ENCODE data around the gene TEDC1.

DNA sequence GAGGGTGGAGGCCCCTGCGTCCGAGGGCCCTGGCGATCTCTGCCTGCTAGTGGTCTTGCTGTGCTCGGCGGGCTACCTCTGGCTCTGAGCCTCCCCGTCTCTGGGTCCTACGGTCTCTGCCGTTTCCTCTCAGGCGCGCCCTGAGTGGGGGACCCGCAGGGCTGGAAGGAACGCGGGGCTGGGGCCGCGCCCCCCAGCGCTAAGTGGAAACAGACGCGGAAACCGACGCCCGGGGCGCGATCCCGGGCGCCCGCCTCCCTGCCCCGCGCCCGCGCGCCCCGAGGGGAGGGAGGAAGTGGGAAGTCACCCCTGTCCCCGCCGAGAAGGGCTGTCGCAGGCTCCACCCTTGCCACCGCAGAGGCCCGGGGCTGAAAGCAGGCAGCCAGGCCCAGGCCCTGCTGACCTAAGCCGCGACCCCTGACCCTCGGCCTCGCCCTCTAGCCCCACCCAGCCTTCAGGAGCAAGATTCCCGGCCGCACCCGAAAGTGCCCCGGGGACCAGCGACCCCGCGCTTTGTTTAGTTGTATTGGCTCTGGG, 3.5 kb upstream of the TEDC1 start:
- TF ChIP-seq, protein P1, sequence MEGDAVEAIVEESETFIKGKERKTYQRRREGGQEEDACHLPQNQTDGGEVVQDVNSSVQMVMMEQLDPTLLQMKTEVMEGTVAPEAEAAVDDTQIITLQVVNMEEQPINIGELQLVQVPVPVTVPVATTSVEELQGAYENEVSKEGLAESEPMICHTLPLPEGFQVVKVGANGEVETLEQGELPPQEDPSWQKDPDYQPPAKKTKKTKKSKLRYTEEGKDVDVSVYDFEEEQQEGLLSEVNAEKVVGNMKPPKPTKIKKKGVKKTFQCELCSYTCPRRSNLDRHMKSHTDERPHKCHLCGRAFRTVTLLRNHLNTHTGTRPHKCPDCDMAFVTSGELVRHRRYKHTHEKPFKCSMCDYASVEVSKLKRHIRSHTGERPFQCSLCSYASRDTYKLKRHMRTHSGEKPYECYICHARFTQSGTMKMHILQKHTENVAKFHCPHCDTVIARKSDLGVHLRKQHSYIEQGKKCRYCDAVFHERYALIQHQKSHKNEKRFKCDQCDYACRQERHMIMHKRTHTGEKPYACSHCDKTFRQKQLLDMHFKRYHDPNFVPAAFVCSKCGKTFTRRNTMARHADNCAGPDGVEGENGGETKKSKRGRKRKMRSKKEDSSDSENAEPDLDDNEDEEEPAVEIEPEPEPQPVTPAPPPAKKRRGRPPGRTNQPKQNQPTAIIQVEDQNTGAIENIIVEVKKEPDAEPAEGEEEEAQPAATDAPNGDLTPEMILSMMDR (IDR thresholded peaks at IDR 0.05) = no peak
- TF ChIP-seq POLR2AphosphoS5 (IDR thresholded peaks at IDR 0.05) (no peak), POLR2A (IDR thresholded peaks at IDR 0.05) (no peak)

Measured in breast epithelium (tissue), 3 donors.